Measurements from ENCODE around the gene SPATS1. TPM values are rescaled to one million over a fixed set of nuclear protein-coding genes. Genes with fewer than 3 reads are reported as not detected.

Gene SPATS1
- total and polyA plus RNA-seq, 7 donors: not detected

DNA sequence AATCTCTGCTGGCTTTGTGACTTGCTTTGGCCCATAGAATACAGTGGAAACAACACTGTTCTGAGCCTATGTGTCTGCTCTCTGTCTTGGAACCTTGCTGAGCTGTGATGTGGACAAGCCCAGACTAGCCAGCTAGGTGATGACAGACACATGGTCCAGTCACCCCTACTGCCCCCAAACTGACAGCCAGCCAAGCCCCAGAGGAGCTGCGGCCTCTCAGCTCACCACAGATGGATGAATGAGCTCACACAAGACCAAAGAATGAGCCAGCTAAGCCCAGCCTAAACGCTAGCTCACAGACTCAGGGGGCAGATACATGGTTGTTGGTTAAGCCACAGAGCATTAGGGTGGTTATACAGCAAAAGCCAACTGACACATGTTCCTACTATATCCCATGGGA, 33.4 kb upstream of the SPATS1 start:
- H3K4me3 ChIP-seq: no peak overlapping the region
- TF ChIP-seq, protein P1, sequence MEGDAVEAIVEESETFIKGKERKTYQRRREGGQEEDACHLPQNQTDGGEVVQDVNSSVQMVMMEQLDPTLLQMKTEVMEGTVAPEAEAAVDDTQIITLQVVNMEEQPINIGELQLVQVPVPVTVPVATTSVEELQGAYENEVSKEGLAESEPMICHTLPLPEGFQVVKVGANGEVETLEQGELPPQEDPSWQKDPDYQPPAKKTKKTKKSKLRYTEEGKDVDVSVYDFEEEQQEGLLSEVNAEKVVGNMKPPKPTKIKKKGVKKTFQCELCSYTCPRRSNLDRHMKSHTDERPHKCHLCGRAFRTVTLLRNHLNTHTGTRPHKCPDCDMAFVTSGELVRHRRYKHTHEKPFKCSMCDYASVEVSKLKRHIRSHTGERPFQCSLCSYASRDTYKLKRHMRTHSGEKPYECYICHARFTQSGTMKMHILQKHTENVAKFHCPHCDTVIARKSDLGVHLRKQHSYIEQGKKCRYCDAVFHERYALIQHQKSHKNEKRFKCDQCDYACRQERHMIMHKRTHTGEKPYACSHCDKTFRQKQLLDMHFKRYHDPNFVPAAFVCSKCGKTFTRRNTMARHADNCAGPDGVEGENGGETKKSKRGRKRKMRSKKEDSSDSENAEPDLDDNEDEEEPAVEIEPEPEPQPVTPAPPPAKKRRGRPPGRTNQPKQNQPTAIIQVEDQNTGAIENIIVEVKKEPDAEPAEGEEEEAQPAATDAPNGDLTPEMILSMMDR (IDR thresholded peaks at IDR 0.05): no peak
- H3K27me3 ChIP-seq (ENCODE audit: insufficient read depth in 3 of 3, low read length in 2 of 3): no peaks in the 10 kb centered on the region
- H3K36me3 ChIP-seq (ENCODE audit: insufficient read depth in 1 of 2, low read depth in 1 of 2): peaks cover 4 to 77% of the 10 kb centered on the region in 2 donors
- H3K4me1 ChIP-seq: peaks cover 6% of the 10 kb centered on the region
- intact Hi-C loops (cut with DNase I): loop anchor here (5.0 kb wide), 1 partner anchor 42 kb away; the partner anchor contains the start of gene NFKBIE (in 2 of the 2)
- H3K27ac ChIP-seq: no peak overlapping the region
- ATAC-seq (no peak), DNase-seq (no peak)
- H3K9me3 ChIP-seq: no peaks in the 10 kb centered on the region
- WGBS, 3 donors: 86 to 94% (median 87%) methylated on average over 2 of the region's 2 CpGs

DNA sequence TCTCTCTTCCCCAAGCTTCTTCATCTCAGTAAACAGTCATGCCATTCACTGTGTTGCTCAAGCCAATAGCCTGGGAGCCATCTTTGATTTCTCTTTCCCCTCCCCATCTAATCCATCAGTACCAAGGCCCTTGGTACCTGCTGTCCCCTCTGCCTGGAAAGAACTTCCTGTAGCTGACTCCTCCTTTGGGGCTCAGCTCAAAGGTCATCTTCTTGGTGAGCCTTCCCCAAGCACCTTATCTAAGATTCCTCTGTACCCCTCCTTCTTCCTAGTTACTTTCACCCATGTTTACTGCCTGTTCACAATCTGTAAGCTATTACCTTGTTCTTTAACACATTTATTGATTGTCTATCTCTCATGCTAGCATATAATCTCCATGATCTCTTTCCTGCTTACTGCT, 32.8 kb upstream of the SPATS1 start:
- no peak for ATAC-seq
- intact Hi-C loops (cut with DNase I): loop anchor here (5.0 kb wide), 1 partner anchor 42 kb away; the partner anchor contains the start of gene NFKBIE (in 2 of the 2)

DNA sequence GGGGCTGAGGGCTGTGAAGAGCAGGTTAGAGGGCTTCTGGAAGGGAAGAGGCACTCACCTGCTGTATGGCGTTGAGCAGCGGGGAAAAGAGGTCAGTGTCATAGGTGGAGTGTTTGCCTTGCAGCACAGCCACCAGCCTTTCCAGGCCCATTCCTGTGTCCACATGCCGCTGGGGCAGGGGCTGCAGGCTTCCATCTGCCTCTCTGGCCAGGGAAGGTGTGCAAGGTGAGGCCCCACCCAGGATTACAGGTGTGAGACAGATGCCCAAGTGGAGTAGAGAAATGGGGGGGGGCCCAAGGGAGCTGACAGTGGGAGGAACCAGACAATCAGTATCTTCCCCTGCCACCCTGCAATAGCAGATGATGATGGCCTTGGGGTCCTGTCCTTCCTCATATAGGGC, 32.2 kb upstream of the SPATS1 start:
- Histone ChIP-seq H3K4me3 (no peak overlapping the region), H3K27me3 (ENCODE audit: insufficient read depth in 3 of 3, low read length in 2 of 3) (no peaks in the 10 kb centered on the region), H3K27ac (no peak overlapping the region), H3K9me3 (no peaks in the 10 kb centered on the region), H3K4me1 (peaks cover 6% of the 10 kb centered on the region), H3K36me3 (ENCODE audit: insufficient read depth in 1 of 2, low read depth in 1 of 2) (peaks cover 3 to 65% of the 10 kb centered on the region in 2 donors)
- no peak for ATAC-seq
- intact Hi-C loops (cut with DNase I): no loop called here
- WGBS, 3 donors: 93 to 100% (median 95%) methylated on average over 3 of the region's 3 CpGs
- DNase-seq: no peak
- TF ChIP-seq, protein P1 (IDR thresholded peaks at IDR 0.05): no peak

More for the DNA sequence above, 32.8 kb upstream of the SPATS1 start:
- Histone ChIP-seq H3K4me3 (no peak overlapping the region), H3K36me3 (ENCODE audit: insufficient read depth in 1 of 2, low read depth in 1 of 2) (peaks cover 4 to 71% of the 10 kb centered on the region in 2 donors), H3K4me1 (peaks cover 6% of the 10 kb centered on the region), H3K27me3 (ENCODE audit: insufficient read depth in 3 of 3, low read length in 2 of 3) (no peaks in the 10 kb centered on the region), H3K9me3 (no peaks in the 10 kb centered on the region), H3K27ac (no peak overlapping the region)
- TF ChIP-seq, protein P1 (IDR thresholded peaks at IDR 0.05): no peak
- no peak for DNase-seq

DNA sequence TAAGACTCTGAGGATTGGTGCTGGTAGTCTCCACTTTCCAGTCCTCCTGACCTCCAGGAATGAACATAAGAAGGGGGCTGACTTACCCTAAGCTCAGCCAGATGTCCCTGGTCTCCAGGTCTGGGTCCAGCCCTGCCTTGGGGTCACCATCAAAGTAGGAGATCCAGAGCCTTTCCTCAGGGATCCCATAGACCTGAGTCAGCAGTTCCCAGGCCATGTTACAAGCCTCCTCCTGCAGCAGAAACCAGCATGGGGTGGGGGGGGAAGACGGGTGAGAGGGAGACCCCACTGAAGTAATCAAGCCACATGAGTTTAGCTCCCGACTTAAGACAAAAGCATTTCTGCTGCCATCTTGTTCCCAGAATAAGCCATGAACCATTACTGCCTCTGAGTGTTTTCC, 31.1 kb upstream of the SPATS1 start:
- intact Hi-C loops (cut with DNase I): no loop called here
- no peak overlapping the region for H3K27ac ChIP-seq
- peaks cover 6% of the 10 kb centered on the region for H3K4me1 ChIP-seq
- peaks cover 0 to 55% of the 10 kb centered on the region in 2 donors for H3K36me3 ChIP-seq (ENCODE audit: insufficient read depth in 1 of 2, low read depth in 1 of 2)
- H3K27me3 ChIP-seq (ENCODE audit: insufficient read depth in 3 of 3, low read length in 2 of 3): no peaks in the 10 kb centered on the region
- WGBS, 3 donors: 40 to 91% (median 74%) methylated on average over 2 of the region's 2 CpGs
- no peak overlapping the region for H3K4me3 ChIP-seq
- no peak for DNase-seq
- TF ChIP-seq, protein P1 (IDR thresholded peaks at IDR 0.05): no peak
- no peak for ATAC-seq
- H3K9me3 ChIP-seq: no peaks in the 10 kb centered on the region

DNA sequence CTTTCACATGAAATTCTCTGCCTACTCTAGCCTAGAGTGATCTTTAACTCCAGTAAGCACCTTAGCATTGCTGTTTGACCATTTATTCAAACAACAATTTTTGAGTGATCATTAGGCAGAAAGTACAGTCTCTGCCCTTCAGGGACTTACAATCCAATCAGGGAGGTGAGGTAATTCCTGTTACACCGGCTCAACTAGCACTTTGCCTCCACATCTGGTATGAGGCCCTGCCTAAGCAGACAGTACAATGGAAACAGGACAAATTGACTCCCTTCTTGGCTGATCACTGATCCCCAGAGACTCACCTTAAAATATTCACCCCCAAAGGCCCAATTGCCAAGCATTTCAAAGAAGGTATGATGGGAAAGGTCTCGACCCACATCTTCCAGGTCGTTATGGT, 30.7 kb upstream of the SPATS1 start:
- WGBS, 3 donors: 73 to 85% (median 73%) methylated on average over 3 of the region's 3 CpGs
- no peaks in the 10 kb centered on the region for H3K27me3 ChIP-seq (ENCODE audit: insufficient read depth in 3 of 3, low read length in 2 of 3)
- TF ChIP-seq, protein P1 (IDR thresholded peaks at IDR 0.05): no peak
- H3K4me3 ChIP-seq: no peak overlapping the region
- no peaks in the 10 kb centered on the region for H3K9me3 ChIP-seq
- H3K27ac ChIP-seq: no peak overlapping the region
- H3K4me1 ChIP-seq: peaks cover 6% of the 10 kb centered on the region
- ATAC-seq (no peak), DNase-seq (no peak)
- intact Hi-C loops (cut with DNase I): no loop called here
- peaks cover 0 to 50% of the 10 kb centered on the region in 2 donors for H3K36me3 ChIP-seq (ENCODE audit: insufficient read depth in 1 of 2, low read depth in 1 of 2)
